Measurements from ENCODE around the gene NAT9. TPM values are rescaled to one million over a fixed set of nuclear protein-coding genes. Genes with fewer than 3 reads are reported as not detected.

Gene NAT9
- total RNA-seq, 1 donor from 2014 or later, result 59.6 TPM

- no peak for DNase-seq (ENCODE audit: low spot score, unreplicated experiment)
- Mint-ChIP-seq H3K36me3 (ENCODE audit: insufficient read depth) (peaks cover 3% of the 10 kb centered on the region), H3K4me3 (ENCODE audit: low read depth) (no peak overlapping the region), H3K27ac (peak overlapping the region; percentile 39), H3K4me1 (ENCODE audit: low read depth) (no peaks in the 10 kb centered on the region), H3K27me3 (no peaks in the 10 kb centered on the region), H3K9me3 (ENCODE audit: low read depth) (no peaks in the 10 kb centered on the region)
- TF ChIP-seq CTCF (IDR thresholded peaks at IDR 0.05; ENCODE audit: unreplicated experiment), result peak; percentile 19
These were observed 39.6 kb upstream of the NAT9 start for GRCh38 chr17:74815550-74816370.

- no peak overlapping the region for H3K27ac Mint-ChIP-seq
- no peak for TF ChIP-seq CTCF (IDR thresholded peaks at IDR 0.05; ENCODE audit: unreplicated experiment)
These were observed 38.9 kb upstream of the NAT9 start for GRCh38 chr17:74815067-74815466.

GRCh38 chr17:74814453-74814852 is 38.3 kb upstream of the NAT9 start:
- H3K4me1 Mint-ChIP-seq (ENCODE audit: low read depth), result no peaks in the 10 kb centered on the region
- no peak for DNase-seq (ENCODE audit: low spot score, unreplicated experiment)
- TF ChIP-seq CTCF (IDR thresholded peaks at IDR 0.05; ENCODE audit: unreplicated experiment), result no peak
- no peaks in the 10 kb centered on the region for H3K9me3 Mint-ChIP-seq (ENCODE audit: low read depth)
- H3K36me3 Mint-ChIP-seq (ENCODE audit: insufficient read depth), result peaks cover 4% of the 10 kb centered on the region
- H3K27me3 Mint-ChIP-seq, result no peaks in the 10 kb centered on the region
- no peak overlapping the region for H3K4me3 Mint-ChIP-seq (ENCODE audit: low read depth)
- no peak overlapping the region for H3K27ac Mint-ChIP-seq

More at GRCh38 chr17:74815067-74815466, 38.9 kb upstream of the NAT9 start:
- Mint-ChIP-seq H3K4me1 (ENCODE audit: low read depth) (no peaks in the 10 kb centered on the region), H3K27me3 (no peaks in the 10 kb centered on the region), H3K4me3 (ENCODE audit: low read depth) (no peak overlapping the region), H3K9me3 (ENCODE audit: low read depth) (no peaks in the 10 kb centered on the region), H3K36me3 (ENCODE audit: insufficient read depth) (peaks cover 4% of the 10 kb centered on the region)
- DNase-seq (ENCODE audit: low spot score, unreplicated experiment), result no peak

GRCh38 chr17:74812109-74813009 is 36.2 kb upstream of the NAT9 start:
- Mint-ChIP-seq H3K27me3 (no peaks in the 10 kb centered on the region), H3K9me3 (ENCODE audit: low read depth) (no peaks in the 10 kb centered on the region), H3K36me3 (ENCODE audit: insufficient read depth) (peaks cover 4% of the 10 kb centered on the region), H3K27ac (no peak overlapping the region), H3K4me1 (ENCODE audit: low read depth) (no peaks in the 10 kb centered on the region), H3K4me3 (ENCODE audit: low read depth) (no peak overlapping the region)
- TF ChIP-seq CTCF (IDR thresholded peaks at IDR 0.05; ENCODE audit: unreplicated experiment), result no peak
- no peak for DNase-seq (ENCODE audit: low spot score, unreplicated experiment)

- no peaks in the 10 kb centered on the region for H3K9me3 Mint-ChIP-seq (ENCODE audit: low read depth)
- DNase-seq (ENCODE audit: low spot score, unreplicated experiment), result no peak
- TF ChIP-seq CTCF (IDR thresholded peaks at IDR 0.05; ENCODE audit: unreplicated experiment), result no peak
- H3K36me3 Mint-ChIP-seq (ENCODE audit: insufficient read depth), result peaks cover 4% of the 10 kb centered on the region
- H3K4me1 Mint-ChIP-seq (ENCODE audit: low read depth), result no peaks in the 10 kb centered on the region
- H3K27ac Mint-ChIP-seq, result no peak overlapping the region
- no peaks in the 10 kb centered on the region for H3K27me3 Mint-ChIP-seq
- H3K4me3 Mint-ChIP-seq (ENCODE audit: low read depth), result no peak overlapping the region
These were observed 34.7 kb upstream of the NAT9 start for GRCh38 chr17:74810699-74811485.
